ENCODE results near the gene ADM2.

Gene ADM2

DNA sequence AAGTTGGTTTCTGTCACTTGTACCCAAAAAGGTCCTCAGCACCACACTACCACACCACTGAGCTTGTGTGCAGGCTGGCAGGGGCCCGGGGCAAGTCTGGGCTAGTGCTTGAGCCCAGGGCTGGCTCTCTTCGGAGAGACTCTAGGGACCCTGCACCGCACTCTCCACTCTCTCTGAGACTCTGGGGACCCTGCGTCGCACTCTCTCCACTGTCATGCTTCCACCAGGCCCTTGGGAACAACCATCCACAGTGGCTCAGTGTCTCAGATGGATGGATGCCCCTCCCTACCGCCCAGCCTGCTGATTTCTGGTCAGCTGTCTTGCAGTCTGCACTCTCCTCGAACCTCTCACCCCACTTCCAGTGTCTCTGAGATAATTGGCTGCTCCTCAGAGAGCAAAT is 4.5 kb upstream of the ADM2 start:
- Mint-ChIP-seq H3K27me3 (ENCODE audit: low read depth) (peaks cover 44% of the 10 kb centered on the region), H3K36me3 (ENCODE audit: low read depth) (no peaks in the 10 kb centered on the region), H3K4me3 (peak overlapping the region; percentile 72 to 86 (median 85)), H3K9me3 (no peaks in the 10 kb centered on the region), H3K27ac (peak overlapping the region in 1 of 3 experiments; percentile 47), H3K4me1 (peaks cover 29% of the 10 kb centered on the region)
- TF ChIP-seq, protein P1, sequence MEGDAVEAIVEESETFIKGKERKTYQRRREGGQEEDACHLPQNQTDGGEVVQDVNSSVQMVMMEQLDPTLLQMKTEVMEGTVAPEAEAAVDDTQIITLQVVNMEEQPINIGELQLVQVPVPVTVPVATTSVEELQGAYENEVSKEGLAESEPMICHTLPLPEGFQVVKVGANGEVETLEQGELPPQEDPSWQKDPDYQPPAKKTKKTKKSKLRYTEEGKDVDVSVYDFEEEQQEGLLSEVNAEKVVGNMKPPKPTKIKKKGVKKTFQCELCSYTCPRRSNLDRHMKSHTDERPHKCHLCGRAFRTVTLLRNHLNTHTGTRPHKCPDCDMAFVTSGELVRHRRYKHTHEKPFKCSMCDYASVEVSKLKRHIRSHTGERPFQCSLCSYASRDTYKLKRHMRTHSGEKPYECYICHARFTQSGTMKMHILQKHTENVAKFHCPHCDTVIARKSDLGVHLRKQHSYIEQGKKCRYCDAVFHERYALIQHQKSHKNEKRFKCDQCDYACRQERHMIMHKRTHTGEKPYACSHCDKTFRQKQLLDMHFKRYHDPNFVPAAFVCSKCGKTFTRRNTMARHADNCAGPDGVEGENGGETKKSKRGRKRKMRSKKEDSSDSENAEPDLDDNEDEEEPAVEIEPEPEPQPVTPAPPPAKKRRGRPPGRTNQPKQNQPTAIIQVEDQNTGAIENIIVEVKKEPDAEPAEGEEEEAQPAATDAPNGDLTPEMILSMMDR (IDR thresholded peaks at IDR 0.05; ENCODE audit: unreplicated experiment in 3 of 3): no peak

DNA sequence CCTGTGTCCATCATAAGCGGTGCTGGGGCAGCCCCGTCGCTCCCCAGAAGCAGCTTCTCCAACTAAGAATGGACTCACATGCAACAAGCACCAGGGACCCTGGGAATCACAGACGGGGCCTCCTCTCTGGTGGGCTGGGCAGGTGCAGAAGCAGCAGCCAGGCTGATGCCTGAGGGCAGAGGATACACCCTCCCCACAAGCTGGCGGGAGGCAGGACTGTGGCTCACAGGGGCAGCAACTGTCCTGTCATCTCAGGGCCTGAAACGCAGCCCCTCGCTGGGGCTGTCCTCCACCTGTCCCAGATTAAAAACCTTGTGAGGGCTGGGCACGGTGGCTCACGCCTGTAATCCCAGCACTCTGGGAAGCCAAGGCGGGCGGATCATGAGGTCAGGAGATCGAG is 3.4 kb upstream of the ADM2 start:
- Mint-ChIP-seq H3K4me1 (peaks cover 22% of the 10 kb centered on the region), H3K27me3 (ENCODE audit: low read depth) (peaks cover 49% of the 10 kb centered on the region), H3K36me3 (ENCODE audit: low read depth) (no peaks in the 10 kb centered on the region), H3K9me3 (no peaks in the 10 kb centered on the region), H3K27ac (no peak overlapping the region), H3K4me3 (peak overlapping the region; percentile 37 to 85 (median 68))
- TF ChIP-seq, protein P1 (IDR thresholded peaks at IDR 0.05; ENCODE audit: unreplicated experiment in 3 of 3): no peak

DNA sequence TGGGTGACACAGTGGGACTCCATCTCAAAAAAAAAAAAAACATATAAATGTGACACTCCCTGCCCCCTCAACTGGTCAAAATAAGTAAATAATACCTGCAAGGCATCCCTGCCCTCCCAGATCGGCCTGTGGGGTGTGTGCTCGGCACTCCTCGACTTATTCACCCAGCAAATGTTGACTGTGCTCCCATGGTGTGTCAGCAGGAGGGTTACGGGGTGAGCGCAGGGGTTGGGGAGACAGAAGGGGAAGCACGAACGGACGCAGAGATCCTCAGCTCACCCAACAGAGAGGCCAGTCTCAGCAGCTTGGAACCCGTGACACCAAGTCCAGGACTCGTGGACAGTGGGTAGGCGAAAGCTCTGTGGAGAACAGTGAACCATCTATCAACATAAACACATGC is 1.6 kb upstream of the ADM2 start:
- no peaks in the 10 kb centered on the region for H3K9me3 Mint-ChIP-seq
- TF ChIP-seq, protein P1 (IDR thresholded peaks at IDR 0.05; ENCODE audit: unreplicated experiment in 3 of 3): no peak
- H3K4me1 Mint-ChIP-seq: peaks cover 8% of the 10 kb centered on the region
- H3K27me3 Mint-ChIP-seq (ENCODE audit: low read depth): peaks cover 51% of the 10 kb centered on the region
- H3K27ac Mint-ChIP-seq: no peak overlapping the region
- H3K4me3 Mint-ChIP-seq: peak overlapping the region; percentile 62 to 71 (median 68)
- H3K36me3 Mint-ChIP-seq (ENCODE audit: low read depth): no peaks in the 10 kb centered on the region

DNA sequence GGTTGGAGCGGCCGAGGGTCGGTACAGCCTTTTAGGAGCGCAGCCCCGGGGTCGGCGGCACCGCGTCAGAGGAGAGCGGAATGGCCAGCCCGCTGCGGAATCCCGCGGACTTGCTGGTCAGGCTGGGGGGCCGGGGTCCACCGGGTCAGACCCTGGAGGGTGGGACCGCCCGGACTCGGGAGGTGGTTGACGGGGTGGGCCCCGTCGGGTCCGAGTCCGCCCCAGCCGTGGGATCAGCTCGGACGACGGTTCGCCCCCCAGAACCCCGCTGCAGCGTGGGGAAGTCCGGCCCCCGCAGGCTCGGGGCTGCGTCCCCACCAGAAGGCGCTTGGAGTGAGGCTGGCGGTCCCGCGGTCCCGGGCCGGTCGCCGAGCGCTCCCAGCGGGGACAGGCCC is 301 bp upstream of the ADM2 start:
- Mint-ChIP-seq H3K4me3 (peak overlapping the region; percentile 23 to 38 (median 25)), H3K9me3 (no peaks in the 10 kb centered on the region), H3K36me3 (ENCODE audit: low read depth) (no peaks in the 10 kb centered on the region), H3K27me3 (ENCODE audit: low read depth) (peaks cover 58% of the 10 kb centered on the region), H3K27ac (no peak overlapping the region), H3K4me1 (peaks cover 8% of the 10 kb centered on the region)
- TF ChIP-seq, protein P1 (IDR thresholded peaks at IDR 0.05; ENCODE audit: unreplicated experiment in 3 of 3): no peak

DNA sequence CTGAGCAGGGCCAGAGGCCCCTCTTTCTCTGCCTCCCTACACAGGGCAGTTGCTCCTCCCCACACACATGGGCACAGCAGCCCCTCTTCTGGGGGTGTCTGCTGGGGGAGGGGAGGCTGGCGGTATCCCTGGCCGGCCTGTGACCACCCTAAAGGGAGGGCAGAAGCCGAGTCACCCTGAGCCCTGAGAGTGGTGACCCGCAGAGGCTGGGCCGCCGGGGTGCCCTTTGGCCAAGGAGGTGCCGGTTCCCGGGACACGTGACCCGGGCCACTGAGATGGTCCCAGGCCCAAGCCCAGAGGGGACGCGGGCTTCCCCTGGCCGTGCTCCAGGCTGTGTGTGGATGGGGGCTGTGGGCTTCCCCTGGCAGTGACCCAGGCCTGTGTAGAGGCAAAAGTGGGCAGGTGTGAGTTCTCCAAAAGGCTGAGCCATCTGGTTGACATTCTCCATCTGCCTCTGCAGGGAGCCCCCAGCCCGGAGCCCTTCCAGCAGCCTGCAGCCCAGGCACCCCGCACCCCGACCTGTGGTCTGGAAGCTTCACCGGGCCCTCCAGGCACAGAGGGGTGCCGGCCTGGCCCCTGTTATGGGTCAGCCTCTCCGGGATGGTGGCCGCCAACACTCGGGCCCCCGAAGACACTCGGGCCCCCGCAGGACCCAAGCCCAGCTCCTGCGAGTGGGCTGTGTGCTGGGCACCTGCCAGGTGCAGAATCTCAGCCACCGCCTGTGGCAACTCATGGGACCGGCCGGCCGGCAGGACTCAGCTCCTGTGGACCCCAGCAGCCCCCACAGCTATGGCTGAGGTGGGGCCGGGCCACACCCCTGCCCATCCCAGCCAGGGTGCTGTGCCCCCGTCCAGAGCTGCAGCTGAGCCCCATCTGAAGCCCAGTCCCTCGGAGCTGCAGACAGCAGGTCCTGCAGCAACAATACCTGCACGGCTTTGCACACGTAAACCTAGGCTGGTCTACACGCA is 1.0 kb downstream of the ADM2 start:
- peaks cover under 1% of the 10 kb centered on the region for H3K4me1 Mint-ChIP-seq
- H3K9me3 Mint-ChIP-seq: no peaks in the 10 kb centered on the region
- peak overlapping the region; percentile 58 to 72 (median 68) for H3K4me3 Mint-ChIP-seq
- TF ChIP-seq, protein P1 (IDR thresholded peaks at IDR 0.05; ENCODE audit: unreplicated experiment in 3 of 3): no peak
- H3K27ac Mint-ChIP-seq: no peak overlapping the region
- H3K27me3 Mint-ChIP-seq (ENCODE audit: low read depth): peaks cover 49% of the 10 kb centered on the region
- H3K36me3 Mint-ChIP-seq (ENCODE audit: low read depth): no peaks in the 10 kb centered on the region

All from nephron (organoid).